OCI-LY3 (cell line): ENCODE results near the gene HNRNPF.

Source experiments
- H2AFZ ChIP-seq: fragments of 200-600, 300-600 bp; shearing (Covaris generic); 2 replicates; pipeline ENCODE4 v1.6.0; 2014; ENCODE audit warnings: antibody characterized with exemption, low read depth, low read length
- H3K27ac ChIP-seq: fragments of 200-600, 300-600 bp; sonication (generic); 2 replicates; pipeline ENCODE4 v1.5.1; 2014; ENCODE audit warnings: mild to moderate bottlenecking, low read length, moderate library complexity, mixed read lengths
- H3K27me3 ChIP-seq: fragments of 200-600, 300-600 bp; sonication (generic); 2 replicates; pipeline ENCODE4 v1.6.1; 2014; ENCODE audit warnings: low read depth, low read length, mixed read lengths
- H3K36me3 ChIP-seq: fragments of 200-600, 300-600 bp; sonication (generic); replicated peaks from 2 replicates; pipeline ENCODE3; 2014; ENCODE audit warnings: low read depth, low read length, mixed read lengths
- H3K4me1 ChIP-seq: fragments of 300-600, 200-600 bp; sonication (generic); 2 replicates; pipeline ENCODE4 v1.6.1; 2014; ENCODE audit warnings: low read length, mixed read lengths
- H3K4me2 ChIP-seq: fragments of 200-600, 300-600 bp; sonication (generic); 2 replicates; pipeline ENCODE4 v1.6.1; 2014; ENCODE audit warnings: low read length, mixed read lengths
- H3K4me3 ChIP-seq: fragments of 300-600, 200-600 bp; sonication (generic); 2 replicates; pipeline ENCODE4 v1.5.1; 2014; ENCODE audit warnings: antibody characterized with exemption, mild to moderate bottlenecking, low read length, moderate library complexity
- H3K79me2 ChIP-seq: fragments of 300-600, 200-600 bp; shearing (Covaris generic); 2 replicates; pipeline ENCODE4 v1.6.1; 2014; ENCODE audit warnings: mild to moderate bottlenecking, low read length, mixed read lengths
- H3K9ac ChIP-seq: fragments of 300-600, 200-600 bp; shearing (Covaris generic); 2 replicates; pipeline ENCODE4 v1.6.0; 2014; ENCODE audit warnings: mild to moderate bottlenecking, low read length, moderate library complexity
- H3K9me3 ChIP-seq: fragments of 200-600, 300-600 bp; shearing (Covaris generic); 2 replicates; pipeline ENCODE4 v1.6.1; 2014; ENCODE audit warnings: low read length, mixed read lengths; ENCODE audit not compliant: insufficient read depth
- H4K20me1 ChIP-seq: fragments of 200-600, 300-600 bp; sonication (generic); 2 replicates; pipeline ENCODE4 v1.6.1; 2016; ENCODE audit warnings: low read length, mixed read lengths; ENCODE audit not compliant: insufficient read depth
- EZH2phosphoT487 ChIP-seq: fragments of 200-600 bp; shearing (Covaris generic); IDR thresholded peaks from 2 replicates; pipeline ENCODE4 v1.6.1; 2018; ENCODE audit warnings: antibody characterized with exemption, mixed run types, low read depth
- TF ChIP-seq, protein P1 (sequence below): fragments of 200-600, 300-600 bp; sonication (generic); IDR thresholded peaks from 2 replicates; pipeline ENCODE4 v1.5.1; 2014; ENCODE audit warnings: antibody characterized with exemption, low read length, low read depth

Gene HNRNPF

DNA sequence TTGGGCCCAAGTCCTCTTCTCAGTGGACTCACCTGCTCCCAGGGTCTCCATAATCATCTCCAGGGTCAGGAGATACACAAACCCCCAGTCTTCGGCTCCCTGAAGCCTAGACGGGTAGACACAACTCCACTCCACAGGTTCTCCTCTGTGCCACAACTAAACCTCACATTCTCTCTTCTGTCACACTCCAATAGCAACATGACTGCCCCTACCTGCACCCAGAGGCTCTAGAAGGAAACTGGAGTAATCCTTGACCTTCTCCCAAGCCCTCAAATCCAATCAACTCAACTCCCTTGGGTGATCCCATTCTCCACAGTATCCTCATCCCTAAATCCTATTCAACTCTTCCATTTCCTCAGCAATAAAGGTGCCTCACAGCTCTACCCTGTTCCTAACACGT lies 16.2 kb downstream of the HNRNPF start:
- Histone ChIP-seq H3K27me3 (no peaks in the 10 kb centered on the region), H3K9me3 (no peaks in the 10 kb centered on the region), H3K9ac (no peak overlapping the region), H3K27ac (no peak overlapping the region), H3K4me2 (no peak overlapping the region), H3K79me2 (peaks cover 97% of the 10 kb centered on the region), H3K4me1 (peaks cover 18% of the 10 kb centered on the region), H4K20me1 (peaks cover 64% of the 10 kb centered on the region), H3K4me3 (no peak overlapping the region), H2AFZ (no peak overlapping the region), H3K36me3 (peaks cover 70% of the 10 kb centered on the region)
- no peak for TF ChIP-seq EZH2phosphoT487
- TF ChIP-seq, protein P1, sequence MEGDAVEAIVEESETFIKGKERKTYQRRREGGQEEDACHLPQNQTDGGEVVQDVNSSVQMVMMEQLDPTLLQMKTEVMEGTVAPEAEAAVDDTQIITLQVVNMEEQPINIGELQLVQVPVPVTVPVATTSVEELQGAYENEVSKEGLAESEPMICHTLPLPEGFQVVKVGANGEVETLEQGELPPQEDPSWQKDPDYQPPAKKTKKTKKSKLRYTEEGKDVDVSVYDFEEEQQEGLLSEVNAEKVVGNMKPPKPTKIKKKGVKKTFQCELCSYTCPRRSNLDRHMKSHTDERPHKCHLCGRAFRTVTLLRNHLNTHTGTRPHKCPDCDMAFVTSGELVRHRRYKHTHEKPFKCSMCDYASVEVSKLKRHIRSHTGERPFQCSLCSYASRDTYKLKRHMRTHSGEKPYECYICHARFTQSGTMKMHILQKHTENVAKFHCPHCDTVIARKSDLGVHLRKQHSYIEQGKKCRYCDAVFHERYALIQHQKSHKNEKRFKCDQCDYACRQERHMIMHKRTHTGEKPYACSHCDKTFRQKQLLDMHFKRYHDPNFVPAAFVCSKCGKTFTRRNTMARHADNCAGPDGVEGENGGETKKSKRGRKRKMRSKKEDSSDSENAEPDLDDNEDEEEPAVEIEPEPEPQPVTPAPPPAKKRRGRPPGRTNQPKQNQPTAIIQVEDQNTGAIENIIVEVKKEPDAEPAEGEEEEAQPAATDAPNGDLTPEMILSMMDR = no peak

DNA sequence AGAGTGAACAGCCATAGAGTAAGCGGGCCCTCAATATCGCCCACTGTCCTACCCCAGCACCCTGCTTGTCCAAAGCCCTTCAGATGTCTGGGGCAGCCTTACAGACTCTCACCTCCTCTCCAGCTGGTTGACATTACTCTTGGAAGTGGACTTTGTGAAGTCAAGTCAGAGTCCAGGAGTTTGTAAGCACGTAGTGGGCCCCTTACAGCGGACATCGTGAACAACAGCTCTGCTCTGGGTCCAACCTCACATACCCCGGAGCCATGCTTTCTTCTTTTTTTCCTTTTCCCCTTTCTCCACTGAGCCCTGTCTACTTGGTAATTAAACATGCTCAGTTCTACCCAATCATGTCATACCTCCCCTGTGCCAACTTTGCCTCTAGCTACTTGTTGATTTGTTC lies 17.5 kb downstream of the HNRNPF start:
- Histone ChIP-seq H3K36me3 (peaks cover 82% of the 10 kb centered on the region), H3K4me2 (no peak overlapping the region), H4K20me1 (peaks cover 76% of the 10 kb centered on the region), H3K27me3 (no peaks in the 10 kb centered on the region), H3K9me3 (no peaks in the 10 kb centered on the region), H3K4me3 (no peak overlapping the region), H3K4me1 (peaks cover 18% of the 10 kb centered on the region), H3K9ac (no peak overlapping the region), H2AFZ (no peak overlapping the region), H3K79me2 (peaks cover 85% of the 10 kb centered on the region), H3K27ac (no peak overlapping the region)
- TF ChIP-seq, protein P1 = no peak
- TF ChIP-seq EZH2phosphoT487 = no peak

DNA sequence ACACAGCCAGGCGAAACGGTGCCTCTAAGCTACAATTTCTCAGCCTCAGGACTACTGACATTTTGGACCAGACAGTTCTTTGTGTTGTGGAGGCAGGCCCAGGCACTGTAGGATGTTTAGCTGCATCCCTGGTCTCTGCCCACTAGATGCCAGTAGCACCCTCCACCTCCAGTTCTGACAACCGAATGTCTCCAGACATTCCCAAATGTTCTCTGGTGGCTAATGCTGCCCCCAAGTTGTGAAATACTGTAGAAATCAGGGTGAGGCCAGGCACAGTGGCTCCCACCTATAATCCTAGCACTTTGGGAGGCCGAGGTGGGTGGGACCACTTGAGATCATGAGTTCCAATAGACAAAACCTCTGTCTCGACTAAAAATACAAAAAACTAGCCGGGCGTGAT lies 18.2 kb downstream of the HNRNPF start:
- no peak overlapping the region for H3K27ac ChIP-seq

DNA sequence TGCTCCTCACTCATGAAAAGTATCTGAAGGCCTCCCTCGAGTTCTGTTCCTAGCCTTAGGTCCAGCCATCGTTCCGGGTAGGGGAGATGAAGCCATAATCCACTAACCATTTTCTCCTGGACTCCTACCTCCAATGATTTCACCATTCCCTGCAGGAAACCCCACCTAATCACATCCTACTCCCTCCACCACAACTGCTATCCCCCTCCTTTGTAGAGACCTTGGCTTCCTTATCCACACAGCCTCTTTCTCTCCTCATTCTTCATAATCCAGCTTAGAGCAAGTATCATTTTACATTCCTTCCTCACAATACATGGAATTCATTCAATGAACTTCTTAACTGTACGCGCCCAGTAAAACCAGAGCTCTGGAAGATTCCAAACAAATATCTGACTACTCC lies 18.7 kb downstream of the HNRNPF start:
- no peak overlapping the region for H3K4me2 ChIP-seq
- H3K9ac ChIP-seq = no peak overlapping the region
- no peak overlapping the region for H2AFZ ChIP-seq
- H3K4me3 ChIP-seq = no peak overlapping the region
- H3K4me1 ChIP-seq = peaks cover 15% of the 10 kb centered on the region
- no peaks in the 10 kb centered on the region for H3K27me3 ChIP-seq
- TF ChIP-seq, protein P1 = no peak
- H3K9me3 ChIP-seq = no peaks in the 10 kb centered on the region
- peaks cover 77% of the 10 kb centered on the region for H3K36me3 ChIP-seq
- H3K79me2 ChIP-seq = peaks cover 74% of the 10 kb centered on the region
- H3K27ac ChIP-seq = no peak overlapping the region
- peaks cover 79% of the 10 kb centered on the region for H4K20me1 ChIP-seq

More for the DNA sequence above, 18.2 kb downstream of the HNRNPF start:
- Histone ChIP-seq H2AFZ (no peak overlapping the region), H3K4me3 (no peak overlapping the region), H3K79me2 (peaks cover 78% of the 10 kb centered on the region), H3K36me3 (peaks cover 78% of the 10 kb centered on the region), H3K9ac (no peak overlapping the region), H3K27me3 (no peaks in the 10 kb centered on the region), H3K4me1 (peaks cover 18% of the 10 kb centered on the region), H3K4me2 (no peak overlapping the region), H3K9me3 (no peaks in the 10 kb centered on the region), H4K20me1 (peaks cover 79% of the 10 kb centered on the region)
- TF ChIP-seq, protein P1 = no peak; the same call in 1 of the 2 replicates
- TF ChIP-seq EZH2phosphoT487 = no peak
